GM21723 (cell line): Measurements from ENCODE around the gene CPXM1.

Experiments
- ATAC-seq: cut with Tn5 transposase; IDR thresholded peaks from one replicate; pipeline ENCODE4 v1.9.1; 2021; ENCODE audit warnings: mild to moderate bottlenecking, moderate library complexity; ENCODE audit not compliant: unreplicated experiment

The CPXM1 gene

DNA sequence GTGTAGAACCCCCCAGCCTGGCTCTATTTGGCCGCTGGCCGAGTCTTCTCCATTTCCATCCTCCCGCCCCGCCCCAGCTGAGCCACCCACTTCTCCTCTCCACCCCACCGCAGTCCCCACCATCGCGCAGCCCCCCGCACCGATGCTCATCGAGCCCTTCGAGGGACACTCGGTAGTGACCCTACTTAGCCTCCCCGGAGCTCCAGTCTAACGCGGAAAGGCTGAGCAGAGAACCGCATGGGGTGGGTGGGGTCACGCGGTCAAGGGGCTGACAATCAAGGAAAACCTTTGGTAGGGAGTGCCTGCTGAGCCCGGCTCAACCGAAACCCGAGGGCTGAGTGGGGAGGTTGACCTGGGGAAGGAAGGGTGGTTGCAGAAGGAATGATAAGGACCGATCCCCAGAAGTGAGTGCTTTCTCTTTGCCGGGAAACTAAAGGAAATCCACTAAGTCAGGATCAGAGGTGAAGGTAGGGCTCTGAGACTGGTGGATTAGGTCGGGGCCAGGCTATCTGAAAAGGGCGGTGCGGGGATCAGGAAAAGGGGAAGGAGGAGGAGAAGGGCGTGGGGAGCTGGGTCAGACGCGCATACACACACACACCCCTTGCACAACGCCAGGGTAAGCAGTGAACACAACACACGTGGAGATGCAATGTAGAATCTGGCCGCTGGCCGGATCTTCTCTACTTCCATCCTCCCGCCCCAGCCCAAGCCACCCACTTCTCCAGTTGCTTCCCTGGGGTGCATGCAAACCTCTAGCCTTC, 49.8 kb downstream of the CPXM1 start:
- ATAC-seq, result no peak

DNA sequence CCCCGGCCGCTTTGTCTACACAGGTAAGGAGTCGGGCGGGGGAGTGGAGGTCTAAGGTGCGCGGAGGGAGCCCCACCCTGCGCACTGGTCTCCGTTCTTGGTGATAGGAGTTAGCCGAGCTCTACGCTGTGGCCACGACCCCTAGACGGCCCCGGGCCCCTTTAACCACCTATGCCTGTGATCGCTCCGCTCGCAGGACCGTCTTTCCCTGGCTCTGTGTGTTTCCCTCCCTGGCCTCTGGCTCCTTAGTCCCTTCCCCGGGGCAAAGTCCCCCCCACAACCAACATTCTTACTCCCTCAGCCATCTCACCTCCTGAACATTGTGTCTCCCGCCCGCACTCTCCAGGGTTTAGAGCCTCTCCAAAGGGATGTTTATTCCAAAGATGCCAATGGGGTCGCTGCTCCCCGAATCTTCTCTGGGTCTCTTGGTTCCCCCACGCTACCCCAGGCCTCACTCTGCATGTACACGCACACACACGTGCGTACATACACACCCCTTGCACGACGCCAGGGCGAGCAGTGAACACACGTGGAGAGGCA, 50.4 kb downstream of the CPXM1 start:
- ATAC-seq, result no peak

DNA sequence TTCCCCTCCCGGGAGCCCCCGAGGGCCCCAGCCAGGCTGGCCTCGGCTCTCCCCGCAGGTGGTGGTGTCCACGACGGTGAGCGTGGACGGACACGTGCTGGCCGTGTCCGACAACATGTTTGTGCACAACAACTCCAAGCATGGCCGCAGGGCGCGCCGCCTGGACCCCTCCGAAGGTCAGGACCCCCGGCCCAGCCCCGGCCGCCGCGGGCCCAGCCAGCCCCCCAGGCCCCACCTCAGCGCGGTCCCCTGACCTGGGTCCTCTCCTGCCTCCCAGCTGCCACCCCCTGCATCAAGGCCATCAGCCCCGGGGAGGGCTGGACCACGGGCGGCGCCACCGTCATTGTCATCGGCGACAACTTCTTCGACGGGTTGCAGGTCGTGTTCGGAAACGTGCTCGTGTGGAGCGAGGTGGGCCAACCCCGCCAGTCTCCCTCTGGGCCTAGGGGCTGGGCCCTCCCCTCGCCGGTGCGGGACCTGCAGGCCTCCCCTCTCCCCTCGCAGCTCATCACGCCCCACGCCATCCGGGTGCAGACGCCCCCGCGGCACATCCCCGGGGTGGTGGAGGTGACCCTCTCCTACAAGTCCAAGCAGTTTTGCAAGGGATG, 51.0 kb downstream of the CPXM1 start:
- ATAC-seq, result no peak

DNA sequence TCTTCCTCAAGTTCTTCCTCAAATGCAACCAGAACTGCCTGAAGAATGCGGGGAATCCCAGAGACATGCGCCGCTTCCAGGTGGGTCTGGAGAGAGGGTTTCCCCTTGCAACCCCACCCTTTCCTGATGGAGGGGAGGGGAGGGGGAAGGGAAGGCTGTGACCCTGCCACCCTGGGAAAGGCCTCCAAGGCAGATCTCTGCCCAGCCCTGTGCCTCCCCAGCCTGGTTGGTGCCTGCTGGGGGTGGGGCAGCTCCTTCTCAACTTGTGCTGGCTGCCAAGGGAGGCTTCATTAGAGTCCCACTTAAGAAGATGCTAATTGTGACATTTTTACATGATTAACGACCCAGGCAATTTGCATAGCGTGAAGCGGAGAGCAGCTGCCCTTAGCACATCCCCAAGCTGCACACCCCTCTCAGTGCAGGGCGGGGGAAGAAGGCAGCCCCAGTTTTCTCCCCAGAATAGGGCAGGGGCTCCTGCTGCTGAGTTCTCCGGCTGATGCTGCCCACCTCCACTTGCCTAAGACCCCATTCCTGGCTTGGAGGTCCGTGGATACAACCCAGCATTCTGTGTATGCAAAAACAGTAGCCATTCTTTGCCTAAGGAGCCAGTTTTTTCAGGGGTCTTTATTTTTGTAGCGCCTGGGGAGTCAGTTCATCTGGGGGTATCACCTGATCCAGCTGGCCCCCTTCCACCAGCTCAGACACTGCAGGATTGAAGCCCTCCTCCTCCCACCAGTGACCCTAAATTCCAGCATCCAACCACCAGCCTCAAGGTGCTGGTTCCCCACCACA, 51.7 kb downstream of the CPXM1 start:
- ATAC-seq, result no peak

DNA sequence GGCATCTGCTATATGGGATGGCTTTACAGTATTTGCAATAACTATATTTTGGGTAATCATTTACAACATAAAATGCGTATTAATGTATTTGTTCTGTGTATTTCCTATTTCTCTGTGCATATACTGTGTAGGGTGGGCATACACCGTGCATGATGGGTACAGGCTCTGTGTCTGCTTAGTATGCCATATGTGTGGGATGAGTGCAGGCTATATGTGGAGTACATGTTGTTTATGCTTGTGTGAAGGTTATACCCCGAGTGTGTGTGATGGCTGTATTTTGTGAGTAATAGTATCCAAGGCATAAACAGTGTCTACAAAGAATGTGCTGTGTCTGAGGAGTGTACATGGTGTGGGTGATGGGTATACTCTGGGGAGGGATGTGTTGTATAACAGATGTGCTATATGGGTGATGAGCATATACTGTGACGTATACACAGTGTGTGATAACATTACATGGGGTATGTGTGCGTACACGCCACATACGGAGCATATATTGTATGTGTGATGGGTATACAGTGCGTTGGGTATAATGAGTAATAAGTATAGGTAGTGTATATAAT, 52.7 kb downstream of the CPXM1 start:
- ATAC-seq, result no peak

DNA sequence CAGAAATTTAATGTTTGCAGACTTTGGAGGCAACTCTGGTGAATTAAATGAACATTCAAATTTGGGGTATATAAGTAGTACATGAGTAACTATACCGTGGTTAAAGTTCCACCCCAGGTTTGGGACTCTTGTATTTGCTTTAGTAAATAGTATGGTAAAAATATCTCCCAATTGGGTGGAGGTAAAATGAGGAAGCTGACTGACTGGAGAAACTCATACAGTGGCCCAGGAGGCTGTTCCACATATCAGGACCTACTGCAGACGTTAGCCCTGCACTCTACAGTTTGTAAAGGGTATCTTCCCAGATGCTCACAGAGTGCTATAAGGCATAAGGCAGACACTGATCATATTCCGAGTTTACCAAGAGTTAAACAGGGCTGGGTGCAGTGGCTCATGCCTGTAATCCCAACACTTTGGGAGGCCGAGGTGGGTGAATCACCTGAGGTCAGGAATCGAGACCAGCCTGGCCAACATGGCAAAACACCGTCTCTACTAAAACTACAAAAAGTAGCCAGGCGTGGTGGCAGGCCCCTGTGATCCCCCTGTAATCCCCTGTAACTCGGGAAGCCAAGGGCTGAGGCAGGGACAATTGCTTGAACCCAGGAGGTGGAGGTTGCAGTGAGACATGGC, 53.7 kb downstream of the CPXM1 start:
- ATAC-seq, result no peak

DNA sequence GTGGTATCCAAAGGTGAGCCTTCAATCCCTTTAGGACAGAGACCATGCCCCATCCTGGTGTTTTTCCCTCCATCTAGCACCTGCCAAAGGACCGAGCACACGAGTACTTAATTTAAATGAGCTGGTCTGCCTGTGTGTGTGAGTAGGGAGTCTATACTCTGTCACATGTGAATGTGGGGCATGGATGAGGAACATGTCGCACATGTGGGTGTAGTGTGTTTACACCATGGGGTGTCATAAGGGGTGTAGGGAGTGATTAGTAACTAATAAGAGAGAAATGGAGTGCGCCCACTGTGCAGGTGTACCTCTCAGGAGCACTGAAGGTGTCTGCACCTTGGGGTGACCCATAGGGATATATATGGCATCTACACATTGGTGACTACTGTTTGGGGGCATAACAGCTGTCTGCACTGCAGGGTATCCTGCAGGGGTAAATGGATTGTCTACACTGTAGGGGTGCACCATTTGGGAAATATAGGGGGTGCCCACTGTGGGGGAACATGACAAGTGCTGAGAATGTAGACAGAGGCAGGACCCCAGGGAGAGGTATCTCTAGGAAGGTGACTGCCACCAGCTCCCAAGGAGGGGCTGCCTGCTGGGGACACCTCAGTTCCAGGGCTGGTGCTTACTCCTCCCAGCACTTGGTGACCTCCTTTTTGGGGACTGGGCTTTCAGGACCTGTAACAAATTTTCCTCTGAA, 54.3 kb downstream of the CPXM1 start:
- ATAC-seq, result no peak

DNA sequence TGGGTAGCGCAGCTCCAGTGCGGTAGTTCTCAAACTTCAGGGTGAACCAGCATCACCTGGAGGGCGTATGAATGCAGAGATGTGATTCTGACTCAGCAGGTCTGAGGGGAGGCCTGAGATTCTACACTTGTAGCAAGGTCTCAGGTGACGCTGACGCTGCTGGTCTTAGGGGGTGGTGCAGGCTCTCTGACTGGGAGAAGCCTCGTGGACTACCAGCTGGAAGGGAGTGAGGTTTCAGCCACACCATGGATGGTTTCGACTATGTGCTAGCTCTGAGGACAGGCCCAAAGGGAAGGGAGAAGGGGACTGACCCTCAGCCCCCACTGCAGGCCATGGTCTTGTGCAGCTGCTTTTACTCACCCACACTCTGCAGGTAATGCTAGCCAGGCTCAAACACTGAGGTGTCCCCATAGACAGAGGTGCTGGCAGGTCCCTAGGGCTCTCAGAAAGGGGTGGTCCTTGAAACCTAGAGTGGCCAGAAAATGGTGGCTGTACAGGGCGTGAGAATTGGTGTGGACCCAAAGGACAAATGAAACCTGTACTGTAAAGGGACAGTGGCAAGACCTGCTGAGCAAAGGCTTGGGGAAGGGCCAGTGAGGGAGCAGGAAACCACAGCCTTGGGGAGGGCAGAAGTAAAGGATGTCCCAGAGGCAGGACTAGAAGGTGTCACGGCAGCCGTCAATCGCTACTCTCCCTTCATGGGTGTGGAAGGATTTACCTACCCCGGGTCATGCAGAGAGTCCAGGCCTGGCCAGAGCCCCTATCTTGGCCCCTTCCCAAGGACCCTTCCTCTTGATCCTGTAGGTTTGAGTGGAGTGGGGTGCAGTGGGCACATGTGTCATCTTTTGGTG, 55.1 kb downstream of the CPXM1 start:
- ATAC-seq, result no peak
